ENCODE data around the gene ANO10.

Gene ANO10

GRCh38 chr3:43455233-43455632 is 166.6 kb downstream of the ANO10 start:
- Histone ChIP-seq H3K4me3 (ENCODE audit: low read length) (no peak overlapping the region), H3K27me3 (ENCODE audit: control insufficient read depth, insufficient read depth, low read length) (no peaks in the 10 kb centered on the region), H3K9me3 (ENCODE audit: control insufficient read depth, low read depth, low read length) (no peaks in the 10 kb centered on the region), H3K9ac (ENCODE audit: low read length) (no peak overlapping the region), H3K27ac (ENCODE audit: low read length) (no peak overlapping the region), H3K36me3 (ENCODE audit: control insufficient read depth, low read depth, low read length) (no peaks in the 10 kb centered on the region), H3K4me1 (ENCODE audit: control insufficient read depth, low read depth, low read length) (no peaks in the 10 kb centered on the region)

- H3K4me1 ChIP-seq (ENCODE audit: control insufficient read depth, low read depth, low read length), result no peaks in the 10 kb centered on the region
- H3K36me3 ChIP-seq (ENCODE audit: control insufficient read depth, low read depth, low read length), result no peaks in the 10 kb centered on the region
- H3K27me3 ChIP-seq (ENCODE audit: control insufficient read depth, insufficient read depth, low read length), result no peaks in the 10 kb centered on the region
- no peak overlapping the region for H3K27ac ChIP-seq (ENCODE audit: low read length)
- no peak overlapping the region for H3K4me3 ChIP-seq (ENCODE audit: low read length)
- no peaks in the 10 kb centered on the region for H3K9me3 ChIP-seq (ENCODE audit: control insufficient read depth, low read depth, low read length)
- H3K9ac ChIP-seq (ENCODE audit: low read length), result no peak overlapping the region
These were observed 167.8 kb downstream of the ANO10 start for GRCh38 chr3:43453981-43454380.

GRCh38 chr3:43451670-43452254 is 170.0 kb downstream of the ANO10 start:
- Histone ChIP-seq H3K36me3 (ENCODE audit: control insufficient read depth, low read depth, low read length) (no peaks in the 10 kb centered on the region), H3K9ac (ENCODE audit: low read length) (no peak overlapping the region), H3K4me3 (ENCODE audit: low read length) (no peak overlapping the region), H3K27ac (ENCODE audit: low read length) (no peak overlapping the region), H3K27me3 (ENCODE audit: control insufficient read depth, insufficient read depth, low read length) (no peaks in the 10 kb centered on the region), H3K9me3 (ENCODE audit: control insufficient read depth, low read depth, low read length) (no peaks in the 10 kb centered on the region), H3K4me1 (ENCODE audit: control insufficient read depth, low read depth, low read length) (no peaks in the 10 kb centered on the region)

- H3K4me3 ChIP-seq (ENCODE audit: low read length), result no peak overlapping the region
- H3K4me1 ChIP-seq (ENCODE audit: control insufficient read depth, low read depth, low read length), result no peaks in the 10 kb centered on the region
- no peak overlapping the region for H3K27ac ChIP-seq (ENCODE audit: low read length)
- H3K27me3 ChIP-seq (ENCODE audit: control insufficient read depth, insufficient read depth, low read length), result no peaks in the 10 kb centered on the region
- no peaks in the 10 kb centered on the region for H3K36me3 ChIP-seq (ENCODE audit: control insufficient read depth, low read depth, low read length)
- H3K9me3 ChIP-seq (ENCODE audit: control insufficient read depth, low read depth, low read length), result no peaks in the 10 kb centered on the region
- no peak overlapping the region for H3K9ac ChIP-seq (ENCODE audit: low read length)
These were observed 173.7 kb downstream of the ANO10 start for GRCh38 chr3:43448098-43448497.

GRCh38 chr3:43445820-43446219 is 176.0 kb downstream of the ANO10 start:
- Histone ChIP-seq H3K27ac (ENCODE audit: low read length) (no peak overlapping the region), H3K4me3 (ENCODE audit: low read length) (no peak overlapping the region), H3K27me3 (ENCODE audit: control insufficient read depth, insufficient read depth, low read length) (no peaks in the 10 kb centered on the region), H3K4me1 (ENCODE audit: control insufficient read depth, low read depth, low read length) (no peaks in the 10 kb centered on the region), H3K36me3 (ENCODE audit: control insufficient read depth, low read depth, low read length) (no peaks in the 10 kb centered on the region), H3K9me3 (ENCODE audit: control insufficient read depth, low read depth, low read length) (no peaks in the 10 kb centered on the region), H3K9ac (ENCODE audit: low read length) (no peak overlapping the region)

- H3K27me3 ChIP-seq (ENCODE audit: control insufficient read depth, insufficient read depth, low read length), result no peaks in the 10 kb centered on the region
- no peaks in the 10 kb centered on the region for H3K9me3 ChIP-seq (ENCODE audit: control insufficient read depth, low read depth, low read length)
These were observed 178.9 kb downstream of the ANO10 start for GRCh38 chr3:43442872-43443395.

GRCh38 chr3:43436507-43437140 is 185.2 kb downstream of the ANO10 start:
- H3K27ac ChIP-seq (ENCODE audit: low read length), result no peak overlapping the region
- H3K4me3 ChIP-seq (ENCODE audit: low read length), result no peak overlapping the region
- H3K36me3 ChIP-seq (ENCODE audit: control insufficient read depth, low read depth, low read length), result peaks cover 2% of the 10 kb centered on the region
- H3K9ac ChIP-seq (ENCODE audit: low read length), result no peak overlapping the region
- no peaks in the 10 kb centered on the region for H3K9me3 ChIP-seq (ENCODE audit: control insufficient read depth, low read depth, low read length)
- no peaks in the 10 kb centered on the region for H3K27me3 ChIP-seq (ENCODE audit: control insufficient read depth, insufficient read depth, low read length)
- H3K4me1 ChIP-seq (ENCODE audit: control insufficient read depth, low read depth, low read length), result peaks cover 17% of the 10 kb centered on the region

More at GRCh38 chr3:43442872-43443395, 178.9 kb downstream of the ANO10 start:
- Histone ChIP-seq H3K4me1 (ENCODE audit: control insufficient read depth, low read depth, low read length) (no peaks in the 10 kb centered on the region), H3K4me3 (ENCODE audit: low read length) (no peak overlapping the region), H3K27ac (ENCODE audit: low read length) (no peak overlapping the region), H3K9ac (ENCODE audit: low read length) (no peak overlapping the region), H3K36me3 (ENCODE audit: control insufficient read depth, low read depth, low read length) (no peaks in the 10 kb centered on the region)

GRCh38 chr3:43435706-43436105 is 186.1 kb downstream of the ANO10 start:
- Histone ChIP-seq H3K27me3 (ENCODE audit: control insufficient read depth, insufficient read depth, low read length) (no peaks in the 10 kb centered on the region), H3K27ac (ENCODE audit: low read length) (no peak overlapping the region), H3K4me1 (ENCODE audit: control insufficient read depth, low read depth, low read length) (peaks cover 17% of the 10 kb centered on the region), H3K9ac (ENCODE audit: low read length) (no peak overlapping the region), H3K9me3 (ENCODE audit: control insufficient read depth, low read depth, low read length) (no peaks in the 10 kb centered on the region), H3K36me3 (ENCODE audit: control insufficient read depth, low read depth, low read length) (peaks cover 4% of the 10 kb centered on the region), H3K4me3 (ENCODE audit: low read length) (no peak overlapping the region)

GRCh38 chr3:43434431-43434830 is 187.4 kb downstream of the ANO10 start:
- Histone ChIP-seq H3K27me3 (ENCODE audit: control insufficient read depth, insufficient read depth, low read length) (no peaks in the 10 kb centered on the region), H3K4me1 (ENCODE audit: control insufficient read depth, low read depth, low read length) (peaks cover 17% of the 10 kb centered on the region), H3K36me3 (ENCODE audit: control insufficient read depth, low read depth, low read length) (peaks cover 4% of the 10 kb centered on the region), H3K9me3 (ENCODE audit: control insufficient read depth, low read depth, low read length) (no peaks in the 10 kb centered on the region), H3K27ac (ENCODE audit: low read length) (no peak overlapping the region), H3K9ac (ENCODE audit: low read length) (no peak overlapping the region), H3K4me3 (ENCODE audit: low read length) (no peak overlapping the region)

GRCh38 chr3:43432462-43432861 is 189.3 kb downstream of the ANO10 start:
- Histone ChIP-seq H3K9me3 (ENCODE audit: control insufficient read depth, low read depth, low read length) (no peaks in the 10 kb centered on the region), H3K4me3 (ENCODE audit: low read length) (no peak overlapping the region), H3K27me3 (ENCODE audit: control insufficient read depth, insufficient read depth, low read length) (no peaks in the 10 kb centered on the region), H3K4me1 (ENCODE audit: control insufficient read depth, low read depth, low read length) (peaks cover 17% of the 10 kb centered on the region), H3K27ac (ENCODE audit: low read length) (no peak overlapping the region), H3K9ac (ENCODE audit: low read length) (no peak overlapping the region), H3K36me3 (ENCODE audit: control insufficient read depth, low read depth, low read length) (peaks cover 4% of the 10 kb centered on the region)

GRCh38 chr3:43426388-43426787 is 195.4 kb downstream of the ANO10 start:
- Histone ChIP-seq H3K36me3 (ENCODE audit: control insufficient read depth, low read depth, low read length) (no peaks in the 10 kb centered on the region), H3K9ac (ENCODE audit: low read length) (no peak overlapping the region), H3K27ac (ENCODE audit: low read length) (no peak overlapping the region), H3K9me3 (ENCODE audit: control insufficient read depth, low read depth, low read length) (no peaks in the 10 kb centered on the region), H3K27me3 (ENCODE audit: control insufficient read depth, insufficient read depth, low read length) (no peaks in the 10 kb centered on the region), H3K4me3 (ENCODE audit: low read length) (no peak overlapping the region), H3K4me1 (ENCODE audit: control insufficient read depth, low read depth, low read length) (peaks cover 11% of the 10 kb centered on the region)

GRCh38 chr3:43425829-43426228 is 196.0 kb downstream of the ANO10 start:
- H3K36me3 ChIP-seq (ENCODE audit: control insufficient read depth, low read depth, low read length), result no peaks in the 10 kb centered on the region
- H3K9ac ChIP-seq (ENCODE audit: low read length), result no peak overlapping the region
- H3K9me3 ChIP-seq (ENCODE audit: control insufficient read depth, low read depth, low read length), result no peaks in the 10 kb centered on the region
- H3K27ac ChIP-seq (ENCODE audit: low read length), result no peak overlapping the region
- no peak overlapping the region for H3K4me3 ChIP-seq (ENCODE audit: low read length)
- peaks cover 11% of the 10 kb centered on the region for H3K4me1 ChIP-seq (ENCODE audit: control insufficient read depth, low read depth, low read length)
- no peaks in the 10 kb centered on the region for H3K27me3 ChIP-seq (ENCODE audit: control insufficient read depth, insufficient read depth, low read length)

Measured in iPS-18a (cell line).